ENCODE results near the gene BTLA. TPM values are rescaled to one million over a fixed set of nuclear protein-coding genes. Genes with fewer than 3 reads are reported as not detected.
"Not testable (repeated sequence)": the region's sequence is repeated elsewhere in the genome, so short reads cannot be mapped to it uniquely, and the experiment has no call there.

BTLA gene
- total RNA-seq, 4 donors from 2014 or later = 0.11 to 2.6 (median 0.72) TPM

DNA sequence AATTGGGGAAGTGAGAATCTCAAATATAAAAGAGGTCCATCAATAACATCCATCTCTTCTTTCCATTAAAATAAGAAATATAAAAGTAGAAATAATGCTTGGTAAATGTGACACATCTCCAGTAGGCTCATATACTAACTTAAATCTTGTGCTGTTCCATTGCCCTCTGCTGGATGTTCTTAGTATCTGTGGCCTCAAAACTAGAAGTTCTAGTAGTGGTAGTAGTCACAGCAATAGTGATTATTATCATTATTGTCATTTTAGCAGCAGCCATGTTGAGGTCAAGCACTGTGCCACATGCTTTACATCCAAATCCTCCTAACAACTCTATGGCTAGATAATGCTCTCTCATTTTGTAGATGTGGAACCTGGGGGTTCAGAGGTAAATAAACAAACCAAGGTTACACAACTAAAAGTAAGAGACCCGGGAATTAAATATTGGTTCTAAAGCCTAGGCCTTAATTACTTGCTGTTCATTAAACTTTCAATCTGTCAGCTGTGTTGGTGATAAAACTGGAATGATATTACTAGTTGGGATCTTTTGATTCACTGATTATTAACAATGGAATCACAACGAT is 20.2 kb upstream of the BTLA start:
- peak in 1 of 2 donors; percentile 36 for DNase-seq (ENCODE audit: low spot score in 2 of 2)
- H3K4me3 ChIP-seq (ENCODE audit: low read depth, poor library complexity, severe bottlenecking) = no peak overlapping the region
- WGBS, 2 donors = 67 to 93% methylated on average over 2 of the region's 2 CpGs
- intact Hi-C loops (cut with DNase I; ENCODE audit: low total_unique reads) = loop anchor here (10.0 kb wide), 1 partner anchor 185 kb away; the partner anchor contains the start of gene CD200
- TF ChIP-seq CTCF (IDR thresholded peaks at IDR 0.05) (no peak), POLR2A (IDR thresholded peaks at IDR 0.05) (no peak)

GRCh38 chr3:112518970-112519369 is 19.7 kb upstream of the BTLA start:
- H3K4me3 ChIP-seq (ENCODE audit: low read depth, poor library complexity, severe bottlenecking); intact Hi-C loops (cut with DNase I; ENCODE audit: low total_unique reads); DNase-seq (ENCODE audit: low spot score in 2 of 2): not testable (repeated sequence)
- WGBS, 2 donors = 59 to 68% methylated on average over 3 of the region's 3 CpGs

DNA sequence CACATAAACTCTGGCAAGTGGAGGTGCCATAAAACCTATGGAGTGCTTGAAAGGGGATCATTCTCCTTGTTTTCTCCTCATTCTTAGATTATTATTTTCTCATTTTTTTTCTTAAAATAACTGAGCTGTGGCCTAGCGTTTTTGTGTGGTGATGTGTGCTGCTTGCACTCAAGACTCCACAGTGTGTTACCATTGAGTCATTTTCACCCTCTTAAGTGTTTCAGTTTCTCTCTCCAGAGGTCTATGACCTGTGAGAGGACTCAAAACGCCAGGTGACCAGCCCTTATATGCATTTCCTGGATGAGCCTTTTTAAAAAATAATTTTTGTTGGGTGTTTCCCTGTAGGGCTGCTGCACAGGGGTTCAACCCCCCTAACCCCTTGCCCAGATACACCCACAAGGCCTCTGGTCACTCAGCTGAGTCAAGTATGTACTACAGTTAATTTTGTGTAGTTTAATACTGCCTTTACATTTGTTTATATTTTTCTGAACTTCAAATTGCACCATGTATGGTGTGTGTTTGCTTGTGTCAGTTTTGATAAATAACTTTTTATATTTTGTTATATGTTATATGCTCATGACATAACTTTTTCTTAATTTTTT is 15.4 kb upstream of the BTLA start:
- 57 to 62% methylated on average over 2 of the region's 2 CpGs for WGBS, 2 donors
- H3K4me3 ChIP-seq (ENCODE audit: low read depth, poor library complexity, severe bottlenecking) = no peak overlapping the region
- TF ChIP-seq POLR2A (IDR thresholded peaks at IDR 0.05) (no peak), CTCF (IDR thresholded peaks at IDR 0.05) (no peak)
- intact Hi-C loops (cut with DNase I; ENCODE audit: low total_unique reads) = no loop called here
- no peak for DNase-seq (ENCODE audit: low spot score in 2 of 2)

GRCh38 chr3:112512320-112512719 is 13.0 kb upstream of the BTLA start:
- TF ChIP-seq POLR2A (IDR thresholded peaks at IDR 0.05) = no peak
- intact Hi-C loops (cut with DNase I; ENCODE audit: low total_unique reads) = no loop called here
- DNase-seq (ENCODE audit: low spot score in 2 of 2) = no peak
- H3K4me3 ChIP-seq (ENCODE audit: low read depth, poor library complexity, severe bottlenecking) = no peak overlapping the region

- no peak overlapping the region for H3K4me3 ChIP-seq (ENCODE audit: low read depth, poor library complexity, severe bottlenecking)
- no peak for DNase-seq (ENCODE audit: low spot score in 2 of 2)
- TF ChIP-seq POLR2A (IDR thresholded peaks at IDR 0.05) (no peak), CTCF (IDR thresholded peaks at IDR 0.05) (no peak)
- intact Hi-C loops (cut with DNase I; ENCODE audit: low total_unique reads) = no loop called here
These were observed 9.6 kb upstream of the BTLA start for GRCh38 chr3:112508860-112509259.

- WGBS, 2 donors = 80 to 83% methylated on average over 2 of the region's 2 CpGs
- H3K4me3 ChIP-seq (ENCODE audit: low read depth, poor library complexity, severe bottlenecking) = no peak overlapping the region
- DNase-seq (ENCODE audit: low spot score in 2 of 2) = no peak
- TF ChIP-seq CTCF (IDR thresholded peaks at IDR 0.05) = no peak
- TF ChIP-seq POLR2A (IDR thresholded peaks at IDR 0.05) = no peak
- intact Hi-C loops (cut with DNase I; ENCODE audit: low total_unique reads) = no loop called here
These were observed 9.0 kb upstream of the BTLA start for GRCh38 chr3:112508261-112508660.

DNA sequence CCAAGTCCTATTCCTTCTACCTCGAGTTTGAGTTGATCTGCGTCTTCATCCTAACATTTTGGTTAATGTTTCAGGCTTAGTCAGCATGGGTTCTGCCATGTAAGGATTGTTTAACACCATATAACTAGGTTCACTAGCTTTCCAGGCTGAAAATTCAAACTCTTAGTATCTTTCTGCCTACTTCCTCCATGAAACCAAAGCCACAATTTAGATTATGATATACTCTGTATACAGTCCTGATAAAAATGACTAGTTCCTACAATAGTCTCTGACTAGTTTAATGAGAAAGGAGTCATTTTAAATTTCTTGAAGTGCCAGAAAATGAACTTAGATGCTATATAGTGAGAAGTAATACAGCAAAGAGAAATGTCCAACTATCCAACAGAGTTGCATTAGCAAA is 6.6 kb upstream of the BTLA start:
- no peak for DNase-seq (ENCODE audit: low spot score in 2 of 2)
- intact Hi-C loops (cut with DNase I; ENCODE audit: low total_unique reads) = no loop called here
- TF ChIP-seq POLR2A (IDR thresholded peaks at IDR 0.05) (no peak), CTCF (IDR thresholded peaks at IDR 0.05) (no peak)
- H3K4me3 ChIP-seq (ENCODE audit: low read depth, poor library complexity, severe bottlenecking) = no peak overlapping the region
- 24 to 31% methylated on average over 2 of the region's 2 CpGs for WGBS, 2 donors
